ENCODE data around the gene KLC3.

GRCh38 chr19:45293682-45294081 lies 46.9 kb upstream of the KLC3 start:
- no peak for TF ChIP-seq YY1 (IDR thresholded peaks at IDR 0.05; ENCODE audit: insufficient read depth, insufficient read length)
- TF ChIP-seq SUZ12 (IDR thresholded peaks at IDR 0.05; ENCODE audit: extremely low read depth, insufficient read depth, insufficient read length): no peak
